DMS114 treated with DMSO at 0.1 percent for 48 hours (cell line): Measurements from ENCODE around the gene IQUB.
A peak's percentile ranks its signal among the peaks of the same experiment; 100 is the strongest.
"Not testable (repeated sequence)": the region's sequence is repeated elsewhere in the genome, so short reads cannot be mapped to it uniquely, and the experiment has no call there.

Source experiments
- DNase-seq: peaks from one replicate; lab custom pipeline; 2025; ENCODE audit not compliant: unreplicated experiment; lab: John Stamatoyannopoulos, UW

Gene IQUB

DNA sequence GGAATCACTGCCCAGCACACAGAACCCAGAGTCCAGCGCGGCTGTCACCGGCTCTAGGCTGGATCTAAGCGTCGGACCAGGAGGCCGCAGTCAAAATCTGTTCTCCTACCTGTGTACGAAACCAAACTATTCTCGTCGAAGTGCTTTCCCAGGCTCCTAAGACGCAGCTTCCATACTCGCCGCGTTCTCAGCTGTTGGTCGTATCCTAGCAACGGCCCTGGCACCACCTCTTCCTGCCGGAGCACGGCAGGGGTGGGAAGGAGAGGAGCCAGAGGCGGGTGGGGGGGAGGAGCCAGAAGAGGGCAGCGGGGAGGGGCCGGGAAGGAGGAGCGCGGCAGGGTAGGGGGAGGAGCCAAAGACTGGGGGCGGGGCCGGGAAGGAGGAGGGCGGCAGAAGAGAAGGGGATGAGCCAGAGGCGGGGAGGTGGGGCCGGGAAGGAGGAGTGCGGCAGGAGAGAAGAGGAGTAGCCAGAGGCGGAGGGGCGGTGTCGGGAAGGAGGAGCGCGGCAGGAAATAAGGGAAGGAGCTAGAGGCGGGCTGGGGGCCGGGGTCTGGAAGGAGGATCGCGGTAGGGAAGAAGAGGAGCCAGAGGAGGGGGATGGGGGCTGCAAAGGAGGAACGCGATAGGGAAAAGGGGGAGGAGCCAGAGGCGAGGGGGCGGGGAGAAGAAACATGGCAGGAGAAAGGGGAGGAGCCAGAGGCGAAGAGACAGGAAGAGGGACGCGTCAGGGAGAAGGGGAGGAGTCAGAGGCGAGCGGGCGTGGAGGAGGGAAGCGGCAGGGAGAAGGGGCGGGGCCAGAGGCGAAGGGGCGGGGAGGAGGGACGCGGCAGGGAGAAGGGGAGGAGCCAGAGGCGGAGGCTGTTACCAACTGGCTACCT lies at the start of gene IQUB:
Gene IQUB, minus strand, starts transcription at position 213 of the 878 bp plus-strand sequence. CDS start 22,255 bp downstream, outside the sequence.
- peak; percentile 91 for DNase-seq

DNA sequence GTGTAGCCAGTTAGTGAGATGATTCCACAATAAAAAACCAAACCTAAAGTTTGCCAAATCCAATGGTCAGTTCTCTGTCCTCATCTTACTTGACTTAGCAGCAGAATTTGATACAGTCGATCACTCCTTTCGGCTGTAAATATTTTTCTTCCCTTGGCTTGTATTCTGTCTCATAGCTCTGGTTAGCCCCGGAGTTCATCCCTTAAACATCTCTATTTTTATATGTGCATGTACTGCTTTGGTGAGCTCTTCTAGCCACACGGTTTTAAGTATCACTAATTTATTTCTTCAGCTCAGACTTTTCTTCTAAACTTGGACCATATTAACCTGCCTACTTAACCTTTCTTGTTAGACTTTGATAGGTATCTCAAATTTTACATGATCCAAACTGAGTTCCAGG lies 49.4 kb upstream of the IQUB start:
- no peak for DNase-seq

DNA sequence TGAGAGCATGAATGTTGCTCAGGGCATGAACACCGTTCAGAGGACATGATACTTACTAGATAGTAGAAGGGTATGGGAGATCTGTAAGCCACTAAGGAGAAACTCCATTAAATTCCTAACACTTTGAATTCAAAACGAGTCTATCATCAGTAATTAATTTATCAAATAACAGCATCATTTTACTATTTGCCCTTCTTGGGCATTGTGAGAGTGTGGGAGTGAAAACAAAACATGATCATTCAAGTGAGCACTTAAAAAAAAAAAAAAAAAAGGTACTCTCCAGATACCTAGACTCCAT lies 46.7 kb upstream of the IQUB start:
- DNase-seq: no peak

DNA sequence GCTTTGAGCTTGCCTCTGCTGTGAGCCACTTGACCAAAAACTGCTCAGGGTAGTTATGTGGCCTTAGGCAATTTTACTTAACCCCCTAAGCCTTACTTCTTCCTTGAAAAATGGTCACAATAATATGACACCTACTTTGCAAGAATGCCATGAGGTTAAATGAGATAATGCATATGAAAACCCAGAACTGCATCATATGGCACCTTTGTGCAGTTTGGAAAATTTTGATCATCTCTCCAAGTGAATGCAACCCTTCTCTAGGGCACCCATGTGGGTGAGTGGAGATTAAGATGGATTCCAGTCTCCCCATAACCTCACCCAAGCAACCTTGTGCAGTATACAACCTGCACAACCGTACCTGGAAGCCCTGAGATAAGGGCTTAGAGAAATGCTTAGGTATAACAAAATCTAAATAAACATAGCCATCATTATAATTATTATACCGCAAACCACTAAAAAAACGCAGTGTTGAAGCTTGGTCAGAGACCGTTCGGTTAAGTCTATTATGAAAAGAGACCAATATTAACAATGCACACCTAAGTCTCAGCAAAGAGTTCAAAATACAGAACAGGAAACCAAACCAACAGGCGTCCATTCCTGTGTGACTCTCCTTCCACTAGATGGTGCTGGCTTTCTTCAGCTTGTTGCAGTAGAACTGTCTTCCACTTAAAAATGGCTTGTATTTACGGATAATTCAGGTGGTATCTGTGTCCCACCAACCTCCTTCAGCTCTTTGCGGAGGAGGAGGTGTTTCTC lies 46.2 kb upstream of the IQUB start:
- peak; percentile 28 for DNase-seq

DNA sequence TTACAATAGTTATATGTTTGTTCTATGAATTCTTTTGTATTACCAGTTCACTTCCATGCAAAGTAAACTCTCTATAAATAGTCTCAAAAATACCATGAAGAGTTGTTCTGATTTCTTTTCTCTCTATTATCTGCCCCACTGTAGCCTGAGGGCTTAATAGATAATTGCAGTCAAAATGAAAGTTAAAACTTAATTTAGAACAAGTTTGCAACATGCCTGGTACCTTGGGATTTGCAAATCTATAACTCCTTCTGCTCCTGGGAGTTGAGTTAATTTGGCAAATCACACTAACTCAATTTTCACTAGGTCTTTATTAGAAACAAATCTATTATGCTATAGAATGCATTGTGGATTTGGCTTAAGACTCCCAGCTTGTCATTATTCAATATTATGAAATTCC lies 45.0 kb upstream of the IQUB start:
- DNase-seq: no peak

DNA sequence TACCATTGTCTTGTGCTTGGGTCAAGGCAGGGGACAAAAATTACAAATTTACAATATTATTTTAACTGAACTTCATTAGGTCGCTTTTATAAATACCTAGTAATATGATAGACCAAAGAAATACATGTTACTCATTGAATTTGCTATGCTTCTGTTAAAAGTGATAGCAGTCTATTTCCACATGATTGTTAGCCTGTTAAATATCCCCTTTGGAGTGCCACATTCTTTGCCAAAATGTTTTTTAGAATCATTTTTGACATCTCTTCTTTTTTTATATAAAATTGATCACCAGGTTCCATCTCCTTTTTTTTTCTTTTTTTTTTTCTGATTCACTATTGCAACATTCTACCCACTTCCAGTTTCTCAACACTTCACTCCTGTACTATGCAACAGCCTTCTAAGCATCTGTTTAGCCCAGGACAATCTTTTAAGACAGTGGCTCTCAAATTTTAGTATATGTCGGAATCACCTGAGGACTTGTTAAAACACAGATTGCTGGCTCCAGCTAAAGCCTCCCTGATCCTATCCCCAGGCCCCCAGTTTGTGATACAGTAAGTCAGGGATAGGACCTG lies 39.6 kb upstream of the IQUB start:
- DNase-seq: no peak

DNA sequence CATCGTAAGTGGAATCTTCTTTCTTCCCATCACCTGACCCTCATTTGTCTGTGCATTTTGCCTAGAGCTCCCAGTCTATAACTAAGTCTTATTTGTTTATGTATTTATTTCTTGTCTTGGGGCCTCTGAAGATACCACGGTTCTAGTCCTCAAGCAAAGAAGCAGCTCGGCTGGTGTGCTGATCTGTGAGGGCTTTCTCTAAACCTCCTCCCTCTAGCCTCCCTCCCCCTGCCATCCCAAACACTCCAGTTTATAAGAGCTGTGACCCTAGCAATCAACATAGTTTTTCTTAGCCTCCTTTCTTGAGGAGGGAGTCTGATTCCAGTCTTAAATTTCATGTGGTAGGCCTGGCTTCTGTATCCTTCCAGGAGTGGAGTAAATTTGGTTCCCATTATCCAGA lies 38.9 kb upstream of the IQUB start:
- DNase-seq: no peak

DNA sequence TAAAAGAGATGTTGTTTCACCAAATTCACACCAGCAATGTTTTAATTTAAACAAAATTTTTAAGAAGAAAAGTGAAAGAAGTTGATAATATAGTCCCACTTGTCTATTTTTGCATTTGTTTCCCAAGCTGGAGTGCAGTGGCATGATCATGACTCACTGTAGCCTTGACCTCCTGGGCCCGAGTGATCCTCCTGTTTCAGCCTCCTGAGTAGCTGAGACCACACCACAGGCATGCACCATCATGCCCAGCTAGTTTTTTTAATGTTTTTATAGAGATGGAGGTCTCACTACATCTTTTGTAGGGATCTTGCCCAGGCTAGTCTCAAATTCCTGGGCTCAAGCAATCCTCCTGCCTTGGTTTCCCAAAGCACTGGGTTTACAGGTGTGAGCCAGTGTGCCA lies 37.3 kb upstream of the IQUB start:
- DNase-seq: no peak

DNA sequence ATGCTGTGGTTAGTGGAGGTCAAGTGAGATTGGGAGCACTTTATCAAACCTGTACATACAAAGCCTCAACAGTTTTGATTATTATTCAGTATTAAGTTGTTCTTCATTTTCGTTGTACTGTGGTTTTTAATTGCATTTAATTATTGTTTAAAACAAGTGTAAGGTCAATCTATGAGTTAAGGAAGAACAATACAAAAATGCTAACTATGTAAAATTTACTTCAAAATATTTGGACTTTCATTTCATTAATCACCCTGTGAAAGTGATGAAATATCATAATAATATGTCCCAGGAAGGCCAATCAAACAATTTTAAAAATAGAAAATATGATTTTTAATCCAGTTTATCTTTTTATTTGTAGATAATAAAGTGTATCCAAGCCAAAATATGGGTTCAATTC lies 36.8 kb upstream of the IQUB start:
- no peak for DNase-seq

DNA sequence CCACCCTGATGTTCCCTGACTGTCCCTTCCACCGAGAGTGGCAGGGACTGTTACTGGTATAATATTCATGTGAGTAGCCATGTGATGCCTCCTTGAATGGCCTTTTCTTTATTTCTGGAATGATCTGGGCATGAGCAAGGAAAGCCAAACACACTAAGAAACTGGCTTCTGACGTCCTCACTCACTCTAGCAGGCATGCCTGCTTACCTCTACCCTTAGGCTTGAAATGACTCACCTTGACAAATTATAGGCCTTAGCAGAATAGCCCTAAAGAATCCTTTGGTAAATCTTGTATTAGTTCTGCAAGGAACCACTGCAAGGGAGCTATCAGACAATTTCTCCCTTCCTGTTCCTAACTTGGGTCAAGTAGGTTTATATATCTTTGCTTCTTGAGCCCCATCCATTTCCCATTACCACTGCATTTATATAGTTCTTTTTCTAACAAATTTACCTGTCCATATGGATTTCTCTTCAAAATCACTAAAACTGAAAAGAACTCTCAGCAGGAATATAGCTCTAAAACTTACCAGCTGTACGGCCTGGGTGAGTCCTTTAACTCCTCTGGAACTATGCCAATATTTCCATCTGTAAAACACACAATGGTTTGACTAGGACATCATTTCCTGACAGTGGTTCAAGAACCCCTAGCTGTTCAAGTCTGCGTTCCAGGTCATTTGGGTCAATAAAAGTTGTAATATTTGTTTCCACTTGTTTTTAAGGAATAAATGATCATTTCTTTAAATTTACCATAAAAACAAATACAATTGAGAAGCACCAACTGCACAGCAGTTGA lies 36.2 kb upstream of the IQUB start:
- no peak for DNase-seq

DNA sequence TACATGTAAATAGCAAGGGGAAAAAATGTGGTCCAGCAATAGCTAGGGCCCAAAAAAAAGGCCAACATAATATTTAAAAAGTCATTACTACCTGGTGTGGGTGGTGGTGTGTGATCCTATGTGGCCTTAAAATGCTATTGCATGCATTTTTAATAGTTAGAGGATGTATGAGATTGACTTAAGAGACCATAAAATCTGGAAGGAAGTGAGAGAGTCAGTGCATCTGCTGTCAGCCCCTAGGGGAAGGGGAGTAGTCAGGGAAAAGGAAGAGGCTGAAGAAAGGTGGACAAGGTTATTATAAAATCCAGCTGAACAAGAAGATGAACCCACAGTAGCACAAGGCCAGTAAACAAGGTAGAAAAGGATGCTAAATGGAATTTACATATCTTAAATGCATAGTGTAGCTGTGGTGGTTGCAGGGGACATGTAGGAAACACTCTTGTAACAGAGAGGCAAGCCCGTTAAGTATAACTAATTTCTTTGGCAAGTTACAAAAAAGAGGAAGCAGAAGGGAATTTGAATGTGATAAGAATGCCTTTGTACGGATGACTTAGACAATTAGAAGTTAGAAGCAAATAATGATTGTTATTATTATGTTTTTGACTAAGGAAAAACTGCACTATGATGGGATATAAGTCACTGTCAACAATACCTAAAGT lies 35.1 kb upstream of the IQUB start:
- no peak for DNase-seq

DNA sequence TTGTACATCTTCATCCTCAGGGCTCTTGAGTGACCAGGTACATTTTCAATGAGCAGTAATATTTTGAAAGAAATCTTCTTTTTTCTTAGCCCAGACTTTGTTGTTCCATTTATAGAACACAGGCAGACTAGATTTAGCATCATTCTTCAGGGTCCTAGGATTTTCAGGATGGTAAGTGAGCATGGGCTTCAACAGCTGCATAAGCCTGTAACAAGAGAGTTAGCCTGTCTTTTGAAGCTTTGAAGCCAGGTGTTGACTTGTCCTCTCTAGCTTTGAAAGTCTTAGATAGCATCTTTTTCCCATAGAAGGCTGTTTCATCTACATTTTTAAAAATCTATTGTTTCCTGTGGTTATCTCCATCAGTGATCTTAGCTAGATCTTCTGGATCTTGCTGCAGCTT lies 27.7 kb upstream of the IQUB start:
- DNase-seq: no peak

DNA sequence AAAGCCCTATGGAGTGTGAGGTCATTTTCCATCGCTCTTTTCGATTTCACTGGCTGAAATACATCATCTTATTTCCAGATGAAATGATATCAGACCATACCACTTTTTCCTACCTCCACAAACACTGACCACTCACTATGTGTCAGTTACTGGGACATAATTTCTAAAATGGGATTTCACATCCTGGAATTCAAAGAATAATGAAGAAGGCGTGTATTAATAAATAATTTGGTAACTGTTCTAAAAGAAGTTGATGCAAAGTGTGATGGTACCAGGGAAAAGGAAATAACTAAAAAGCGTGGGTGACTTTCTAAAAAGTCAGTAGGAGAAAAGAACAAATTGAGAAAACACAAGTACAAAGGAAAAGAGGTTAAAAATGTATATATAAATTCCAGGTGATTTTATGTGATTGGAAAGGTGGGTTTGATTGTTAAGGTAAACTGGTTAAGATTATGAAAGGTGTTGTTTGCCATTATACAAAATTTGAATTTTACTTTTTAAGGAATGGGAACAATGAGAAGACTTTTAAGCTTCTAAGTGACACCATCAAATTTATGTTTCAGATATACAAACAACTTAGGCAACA lies 24.0 kb upstream of the IQUB start:
- no peak for DNase-seq

DNA sequence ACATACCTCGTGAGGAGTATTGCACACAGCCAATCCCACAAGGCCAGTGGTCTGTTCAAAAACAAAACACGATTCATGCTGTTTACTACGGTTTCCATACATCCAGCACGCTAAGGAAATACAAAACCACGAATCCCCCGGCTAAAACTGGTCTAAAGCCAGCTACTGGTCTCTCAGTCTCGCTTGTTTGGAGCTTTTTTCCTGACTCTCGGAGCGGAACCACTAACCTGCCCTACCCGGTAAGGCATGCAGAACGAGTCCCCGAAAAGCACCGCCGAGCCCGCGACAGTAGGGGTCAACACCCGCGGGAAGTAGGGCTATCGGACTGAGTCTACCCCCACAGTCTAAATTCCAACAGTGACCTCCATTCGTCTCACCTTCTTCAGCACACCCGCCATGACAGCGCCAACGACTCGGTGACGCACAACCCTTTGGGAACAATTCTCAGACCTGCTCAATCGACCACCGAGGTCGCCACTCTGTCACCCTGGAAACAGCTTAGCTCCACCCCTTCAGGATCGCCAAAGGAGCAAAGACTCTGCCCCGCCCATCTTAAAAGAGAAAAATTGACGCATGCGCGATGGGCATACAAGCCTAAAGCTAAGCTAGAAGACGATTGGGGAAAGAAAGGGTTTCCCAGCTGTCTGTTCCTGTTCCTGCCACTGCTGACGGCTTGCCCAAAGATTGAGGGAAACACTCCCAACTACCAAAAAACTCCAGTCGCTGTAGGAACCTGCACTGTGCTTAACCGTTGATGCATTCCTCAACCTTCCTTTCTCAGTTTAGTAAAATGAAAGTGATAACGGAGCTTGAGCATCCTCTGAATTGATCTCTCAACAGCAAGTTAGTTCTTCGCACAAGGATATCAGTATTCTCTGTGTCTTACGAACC lies 23.2 kb upstream of the IQUB start, which contains the start of gene NDUFA5:
Gene NDUFA5, minus strand, starts transcription at position 421 of the 891 bp plus-strand sequence. Its CDS starts 23 bp downstream, at position 398.
- peak; percentile 97 for DNase-seq

DNA sequence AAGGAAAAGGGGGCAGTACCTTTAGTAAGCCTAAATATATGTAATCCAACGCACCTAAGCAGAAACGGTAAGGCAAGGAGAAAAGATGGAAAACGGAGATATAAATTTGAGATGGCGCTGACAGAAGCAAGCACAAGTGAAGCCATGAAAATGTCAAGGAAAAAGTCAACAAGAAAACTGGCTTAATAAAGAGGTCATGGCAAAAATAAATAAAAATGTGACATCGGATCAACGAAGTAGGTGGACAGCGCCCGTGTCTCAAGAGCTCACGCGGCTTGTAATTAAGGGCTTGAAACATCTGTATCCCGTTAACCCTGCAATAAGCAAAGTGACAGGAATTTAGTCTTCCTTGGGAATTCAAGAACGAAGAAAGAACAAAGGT lies 22.6 kb upstream of the IQUB start:
- DNase-seq: no peak

DNA sequence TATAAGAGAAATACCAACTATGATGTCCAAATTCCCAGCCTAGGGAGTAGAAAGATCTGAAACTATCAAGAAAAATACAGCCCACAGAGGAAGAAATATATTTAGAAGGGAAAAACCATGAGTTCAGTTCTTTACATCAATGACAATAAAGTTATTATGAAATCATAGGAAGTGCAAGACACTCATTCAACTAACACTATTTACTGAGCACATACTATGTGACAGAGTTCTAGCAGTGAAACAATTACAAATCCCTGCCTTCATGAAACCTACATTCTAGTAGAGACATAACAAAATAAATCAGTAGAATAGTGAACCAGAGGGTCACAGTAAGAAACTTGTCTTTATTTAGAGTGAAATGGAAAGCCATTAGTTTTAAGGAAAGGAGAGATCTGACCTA lies 21.1 kb upstream of the IQUB start:
- no peak for DNase-seq

DNA sequence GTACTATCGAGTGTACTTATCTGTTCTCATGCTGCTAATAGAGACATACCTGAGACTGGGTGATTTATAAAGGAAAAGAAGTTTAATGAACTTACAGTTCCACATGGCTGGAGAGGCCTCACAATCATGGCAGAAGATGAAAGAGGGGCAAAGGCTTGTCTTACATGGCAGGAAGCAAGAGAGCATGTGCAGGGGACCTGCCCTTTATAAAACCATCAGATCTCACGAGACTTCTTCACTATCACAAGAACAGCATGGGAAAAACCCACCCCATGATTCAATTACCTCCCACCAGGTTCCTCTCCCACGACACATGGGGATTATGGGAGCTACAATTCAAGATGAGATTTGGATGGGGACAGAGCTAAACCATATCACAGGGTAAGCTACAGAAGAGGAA lies 18.8 kb upstream of the IQUB start:
- DNase-seq: no peak

DNA sequence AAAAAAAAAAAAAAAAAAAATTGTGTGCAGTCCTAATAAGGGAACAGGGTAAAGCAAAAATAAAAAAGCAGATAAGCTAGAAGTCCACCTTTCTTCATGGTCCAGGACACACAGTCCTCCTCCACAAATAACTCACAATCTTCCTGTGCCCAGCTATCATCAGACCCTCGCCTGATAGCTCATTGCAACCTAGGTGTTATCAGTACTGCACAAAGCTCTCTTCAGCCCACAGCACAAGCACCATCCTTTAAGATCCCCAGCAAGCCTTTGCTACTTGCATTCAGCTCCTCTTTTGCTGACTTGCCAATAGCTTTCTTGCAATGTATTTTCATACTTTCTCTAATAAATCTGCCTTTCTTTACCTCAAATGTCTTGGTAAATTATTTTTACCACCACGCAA lies 18.2 kb upstream of the IQUB start:
- no peak for DNase-seq

DNA sequence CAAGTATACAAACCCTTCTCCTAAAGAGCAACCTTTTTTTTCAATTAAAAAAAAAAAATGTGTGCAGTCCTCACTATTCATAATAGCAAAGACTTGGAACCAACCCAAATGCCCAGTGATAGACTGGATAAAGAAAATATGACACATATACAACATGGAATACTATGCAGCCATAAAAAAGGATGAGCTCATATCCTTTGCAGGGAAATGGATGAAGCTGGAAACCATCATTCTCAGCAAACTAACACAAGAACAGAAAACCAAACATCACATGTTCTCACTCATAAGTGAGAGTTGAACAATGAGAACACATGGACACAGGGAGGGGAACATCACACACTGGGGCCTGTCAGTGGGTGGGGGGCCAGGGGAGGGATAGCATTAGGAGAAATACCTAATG lies 17.7 kb upstream of the IQUB start:
- not testable (repeated sequence) for DNase-seq
